GM13976 (cell line): Measurements from ENCODE around the gene COMMD10.

Source experiments
- DNase-seq: peaks from one replicate; pipeline ENCODE4 v3.0.0; 2012; ENCODE audit warnings: low spot score
- CTCF ChIP-seq: IDR thresholded peaks from 2 replicates; pipeline ENCODE4 v1.5.1; 2012; ENCODE audit warnings: borderline replicate concordance, mild to moderate bottlenecking; ENCODE audit not compliant: insufficient read depth; ENCODE audit errors: extremely low read depth, missing control alignments, control extremely low read depth
- in situ Hi-C: fragments of 300-500 bp; cut with MboI; formaldehyde crosslinking; loops from one replicate; pipeline ENCODE4 v1.12.0; 2022; ENCODE audit warnings: low sequenced_read_pairs, mixed read lengths, inconsistent platforms; ENCODE audit not compliant: unreplicated experiment

COMMD10 gene

GRCh38 chr5:116144991-116145390 lies 60.2 kb downstream of the COMMD10 start:
- no peak for DNase-seq
- TF ChIP-seq CTCF, result no peak
- in situ Hi-C loops, result loop anchor here (25.0 kb wide), 2 partner anchors 392 to 792 kb away; no protein-coding TSS in a partner anchor

GRCh38 chr5:116145416-116145815 lies 60.6 kb downstream of the COMMD10 start:
- in situ Hi-C loops, result loop anchor here (25.0 kb wide), 2 partner anchors 392 to 792 kb away; no protein-coding TSS in a partner anchor
- no peak for DNase-seq
- no peak for TF ChIP-seq CTCF

GRCh38 chr5:116152169-116152568 lies 67.3 kb downstream of the COMMD10 start:
- TF ChIP-seq CTCF, result no peak
- DNase-seq, result no peak
- in situ Hi-C loops, result no loop called here

- in situ Hi-C loops, result no loop called here
- no peak for DNase-seq
- no peak for TF ChIP-seq CTCF
Observed at GRCh38 chr5:116153687-116154174, 68.9 kb downstream of the COMMD10 start.

- in situ Hi-C loops, result no loop called here
- DNase-seq, result no peak
- TF ChIP-seq CTCF, result no peak
Observed at GRCh38 chr5:116154252-116154651, 69.4 kb downstream of the COMMD10 start.

- DNase-seq, result no peak
Observed at GRCh38 chr5:116154931-116155330, 70.1 kb downstream of the COMMD10 start.

More at GRCh38 chr5:116154931-116155330, 70.1 kb downstream of the COMMD10 start:
- no peak for TF ChIP-seq CTCF
- in situ Hi-C loops, result no loop called here
